GM21576 (cell line): ENCODE results near the gene CNTNAP3.
"Not testable (repeated sequence)": the region's sequence is repeated elsewhere in the genome, so short reads cannot be mapped to it uniquely, and the experiment has no call there.

Experiments used
- ATAC-seq: cut with Tn5 transposase; IDR thresholded peaks from one replicate; pipeline ENCODE4 v1.9.1; 2021; ENCODE audit warnings: mild to moderate bottlenecking, moderate library complexity; ENCODE audit not compliant: unreplicated experiment

The CNTNAP3 gene

DNA sequence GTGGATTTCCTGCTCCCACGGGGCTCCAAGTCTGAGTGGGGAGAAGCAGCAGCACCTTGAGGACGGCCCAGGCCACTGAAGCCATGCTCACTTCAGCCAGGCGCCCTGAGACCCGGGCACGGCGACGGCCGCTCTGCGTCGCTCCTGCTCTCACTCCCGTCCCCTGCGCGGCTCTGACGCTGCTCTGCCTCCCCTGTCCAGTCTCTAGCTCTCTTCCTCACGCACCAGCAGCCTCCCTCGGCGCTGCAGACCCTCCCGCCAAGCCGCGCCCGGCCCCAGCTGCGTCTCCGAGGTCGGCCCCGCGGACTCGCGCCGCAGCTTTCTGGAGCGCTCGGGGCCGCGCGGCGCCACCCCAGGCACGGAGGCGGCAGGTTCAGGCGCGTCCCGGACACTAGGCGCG is at the start of gene CNTNAP3:
Gene CNTNAP3 (minus strand): TSS at position 188 of the 400 bp plus-strand sequence. CDS start 103 bp downstream, at position 85.
- not testable (repeated sequence) for ATAC-seq

DNA sequence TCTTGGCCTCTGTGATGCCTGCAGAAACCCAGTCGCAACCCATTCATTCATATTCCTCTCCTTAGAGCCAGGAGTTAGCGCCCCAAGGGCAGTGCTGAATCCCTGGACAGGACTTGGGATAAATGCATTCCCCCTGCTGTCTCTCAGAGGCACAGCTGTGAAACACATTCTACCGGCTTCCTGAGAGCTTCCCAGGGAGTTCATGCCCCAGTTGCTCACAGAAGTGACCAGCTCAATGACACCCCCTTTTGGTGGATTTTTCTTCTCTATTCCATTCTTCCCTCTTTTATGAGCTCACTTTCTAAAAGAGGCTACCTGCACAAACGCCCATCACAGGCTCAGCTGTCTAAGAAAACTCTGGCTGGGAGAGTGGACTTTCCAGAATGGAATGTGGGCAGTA is 8.0 kb downstream of the CNTNAP3 start:
- ATAC-seq, result not testable (repeated sequence)

- not testable (repeated sequence) for ATAC-seq
Observed at GRCh38 chr9:39242513-39242912, 45.5 kb downstream of the CNTNAP3 start.

GRCh38 chr9:39232130-39232991 is 55.6 kb downstream of the CNTNAP3 start:
- ATAC-seq, result not testable (repeated sequence)

- ATAC-seq, result not testable (repeated sequence)
Observed at GRCh38 chr9:39215976-39216375, 72.0 kb downstream of the CNTNAP3 start.

GRCh38 chr9:39209773-39210172 is 78.2 kb downstream of the CNTNAP3 start:
- ATAC-seq, result not testable (repeated sequence)

DNA sequence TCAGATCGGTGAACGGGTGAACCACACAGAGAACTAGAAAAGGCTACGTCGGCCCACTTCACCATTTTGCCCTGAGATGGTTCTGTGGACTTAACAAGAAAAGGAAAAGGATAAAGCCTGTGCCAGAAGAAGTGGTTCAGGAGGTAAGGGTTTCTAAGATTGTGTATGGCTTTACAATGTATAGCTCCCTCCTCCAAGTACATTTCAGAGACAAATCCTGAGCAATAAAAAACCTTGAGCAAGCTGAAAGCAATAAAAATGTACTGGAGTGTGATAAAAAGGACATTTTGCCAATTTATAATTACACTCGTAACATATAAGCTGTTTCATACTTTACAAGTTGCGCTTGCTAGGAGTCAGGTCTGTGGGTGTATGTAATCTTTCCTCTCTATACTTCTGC is 81.3 kb downstream of the CNTNAP3 start:
- not testable (repeated sequence) for ATAC-seq

DNA sequence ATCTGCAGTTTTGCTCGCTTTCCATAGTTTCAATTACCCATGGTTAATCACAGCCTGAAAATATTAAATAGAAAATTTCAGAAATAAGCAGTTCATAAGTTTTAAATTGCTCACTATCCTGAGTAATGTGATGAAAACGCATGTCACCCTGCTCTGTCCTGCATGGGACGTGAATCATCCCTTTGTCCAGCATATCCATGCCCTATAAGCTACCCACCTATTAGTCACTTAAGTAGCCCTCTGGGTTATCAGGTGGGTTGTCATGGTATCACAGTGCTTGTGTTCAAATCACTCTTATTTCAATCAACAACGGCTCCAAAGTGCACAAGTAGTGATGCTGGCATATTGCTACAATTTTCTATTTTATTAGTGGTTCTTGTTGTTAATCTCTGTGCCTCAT is 82.1 kb downstream of the CNTNAP3 start:
- ATAC-seq, result not testable (repeated sequence)

GRCh38 chr9:39200412-39200811 is 87.6 kb downstream of the CNTNAP3 start:
- ATAC-seq, result not testable (repeated sequence)

GRCh38 chr9:39198000-39198709 is 89.8 kb downstream of the CNTNAP3 start:
- ATAC-seq, result not testable (repeated sequence)

- ATAC-seq, result not testable (repeated sequence)
Observed at GRCh38 chr9:39171370-39171769, 116.6 kb downstream of the CNTNAP3 start.

DNA sequence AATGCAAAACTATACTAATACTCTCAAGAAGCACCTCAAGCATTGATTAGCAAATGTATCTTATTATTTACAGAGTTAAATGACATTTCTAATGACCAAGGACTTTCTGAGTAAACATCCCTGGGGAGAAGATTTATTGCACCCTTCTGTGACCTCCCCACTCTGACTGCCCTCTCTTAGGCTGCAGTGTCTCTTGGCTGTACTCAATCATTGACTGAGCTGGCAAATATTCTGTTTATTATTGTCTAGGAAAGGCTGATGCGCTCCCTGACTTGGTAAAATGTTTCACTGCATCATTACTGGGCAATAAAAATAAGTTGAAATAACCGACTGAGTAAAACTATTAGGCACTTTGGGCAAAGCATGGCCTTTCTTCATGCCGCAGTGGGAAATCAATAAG is 130.3 kb downstream of the CNTNAP3 start:
- ATAC-seq, result not testable (repeated sequence)

GRCh38 chr9:39132826-39133552 is 155.0 kb downstream of the CNTNAP3 start:
- ATAC-seq, result not testable (repeated sequence)

GRCh38 chr9:39121401-39121800 is 166.6 kb downstream of the CNTNAP3 start:
- not testable (repeated sequence) for ATAC-seq

GRCh38 chr9:39111746-39112145 is 176.2 kb downstream of the CNTNAP3 start:
- not testable (repeated sequence) for ATAC-seq

GRCh38 chr9:39108145-39108544 is 179.8 kb downstream of the CNTNAP3 start:
- ATAC-seq, result no peak

DNA sequence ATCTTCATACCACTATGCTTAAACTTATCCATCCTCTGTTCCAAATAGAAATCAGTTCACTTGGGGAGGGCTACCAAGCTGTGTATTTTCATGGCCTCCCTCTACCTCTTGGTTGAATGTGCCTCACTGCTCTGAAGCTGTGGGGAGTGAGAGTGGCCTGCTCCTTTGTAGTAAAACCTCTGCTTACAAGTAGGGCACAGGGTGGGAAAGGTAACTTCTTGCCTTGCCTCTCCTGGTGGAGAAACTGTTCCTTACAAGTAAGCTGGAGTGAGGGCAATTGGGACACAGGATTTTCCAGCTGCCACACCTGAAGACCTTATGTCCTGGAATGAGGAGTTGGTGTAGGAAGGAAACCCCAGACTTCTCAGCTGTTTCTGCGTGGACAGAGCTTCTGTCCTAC is 190.8 kb downstream of the CNTNAP3 start:
- not testable (repeated sequence) for ATAC-seq

DNA sequence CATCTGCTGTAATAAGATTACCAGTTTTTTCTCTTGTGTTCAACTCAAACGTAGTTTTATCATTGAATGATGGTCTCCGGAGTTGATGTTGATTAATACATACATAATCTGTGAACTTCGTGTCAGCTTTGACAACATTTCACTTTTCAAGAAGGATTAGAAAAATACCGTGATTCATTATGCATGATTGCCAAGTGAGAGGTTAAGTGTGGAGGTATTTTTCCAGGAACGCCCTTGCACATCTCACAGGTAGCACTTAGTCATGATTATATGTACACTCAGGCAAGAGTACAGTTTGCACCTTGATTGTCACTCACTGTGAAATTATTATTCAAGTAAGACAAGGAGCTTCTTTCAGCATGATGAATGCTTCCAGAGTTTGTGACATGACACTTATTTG is 202.7 kb downstream of the CNTNAP3 start:
- not testable (repeated sequence) for ATAC-seq

DNA sequence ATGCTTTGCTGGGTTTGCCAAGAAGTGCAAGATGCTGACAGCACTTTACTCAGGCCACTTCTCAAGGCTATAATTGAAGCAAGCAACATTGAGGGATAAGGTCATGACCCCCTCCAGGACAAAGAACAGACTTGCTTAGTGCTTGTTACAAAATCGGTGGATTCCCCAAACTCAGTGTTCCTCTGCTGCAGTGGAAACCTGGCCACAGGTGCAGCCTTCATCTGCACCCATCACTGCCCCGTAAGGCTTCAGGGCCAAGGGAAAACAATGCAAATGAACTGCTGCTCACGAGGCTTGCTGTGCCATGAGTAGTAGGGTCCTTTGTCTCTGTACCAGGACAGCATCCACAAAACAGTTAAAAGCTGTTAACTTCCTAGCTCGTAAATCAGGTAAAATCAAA is 205.4 kb downstream of the CNTNAP3 start:
- not testable (repeated sequence) for ATAC-seq

DNA sequence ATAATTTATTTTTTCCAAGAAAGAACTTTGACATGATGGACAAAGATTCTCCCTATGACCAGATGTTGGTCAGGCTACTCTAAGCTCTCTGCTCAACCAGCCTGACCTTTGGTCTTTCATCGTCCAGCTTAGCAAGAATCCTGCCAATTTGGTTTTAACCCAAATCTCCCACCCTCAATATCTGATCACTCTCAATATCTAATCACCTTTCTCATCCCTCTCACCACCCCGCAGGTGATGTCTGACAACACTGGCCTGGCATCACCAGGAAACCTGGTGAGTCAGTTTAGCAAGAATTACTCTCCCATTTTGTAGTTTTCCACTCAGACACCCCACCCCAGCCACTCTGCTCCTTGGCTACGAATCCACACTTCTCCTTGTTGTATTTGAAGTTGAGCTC is 207.9 kb downstream of the CNTNAP3 start:
- ATAC-seq, result not testable (repeated sequence)
